Suprapubic skin (tissue), 4 donors: ENCODE data around the gene CROCC2. TPM values are rescaled to one million over a fixed set of nuclear protein-coding genes. Genes with fewer than 3 reads are reported as not detected.
"Not testable (repeated sequence)": the region's sequence is repeated elsewhere in the genome, so short reads cannot be mapped to it uniquely, and the experiment has no call there.

Experiments
- DNase-seq, 2 donors: peaks; one replicate each; pipeline ENCODE4 v3.0.0-alpha.2; 2019; ENCODE audit warnings: low spot score in 2 of 2
- H3K27ac ChIP-seq: fragments of 200-600 bp; sonication (generic); one replicate; pipeline ENCODE4 v1.5.1; 2019
- H3K27me3 ChIP-seq: fragments of 200-600 bp; sonication (generic); one replicate; pipeline ENCODE4 v1.5.1; 2019
- H3K36me3 ChIP-seq: fragments of 200-600 bp; sonication (generic); one replicate; pipeline ENCODE4 v1.5.1; 2019
- H3K4me1 ChIP-seq: fragments of 200-600 bp; sonication (generic); one replicate; pipeline ENCODE4 v1.5.1; 2019
- H3K4me3 ChIP-seq: fragments of 200-600 bp; sonication (generic); one replicate; pipeline ENCODE4 v1.5.1; 2019; ENCODE audit warnings: mild to moderate bottlenecking
- H3K9me3 ChIP-seq: fragments of 200-600 bp; sonication (generic); one replicate; pipeline ENCODE4 v1.5.1; 2019
- EP300 ChIP-seq: sonication (generic); formaldehyde crosslinking; IDR thresholded peaks from one replicate; pipeline ENCODE4 v1.6.1; 2017; ENCODE audit warnings: antibody characterized with exemption
- POLR2A ChIP-seq, 2 donors: fragments of 450-650 bp; IDR thresholded peaks; one replicate each; pipeline ENCODE4 v1.6.1; 2017; ENCODE audit warnings: antibody characterized with exemption in 2 of 2, mild to moderate bottlenecking in 2 of 2, moderate library complexity in 2 of 2
- POLR2AphosphoS5 ChIP-seq, 3 donors: sonication (generic); formaldehyde crosslinking; IDR thresholded peaks; one replicate each; pipeline ENCODE4 v1.6.1; 2017; ENCODE audit warnings: antibody characterized with exemption in 3 of 3
- WGBS: methylation state at CpG from one replicate; pipeline ENCODE4 v1.1.5; 2018; 5-methylcytosine and 5-hydroxymethylcytosine counted together
- total RNA-seq, 4 donors: library from RNA; depleted of rRNA; stranded (reverse); fragments of >200 nt; gene quantifications; one replicate each; pipeline ENCODE4 v1.1.0, GENCODE V29; 2016
- TF ChIP-seq, protein P1 (sequence below), 2 donors: fragments of 200-600 bp in 1 of 2; fragments of 450-650 bp in 1 of 2; sonication (generic) in 1 of 2; IDR thresholded peaks; one replicate each; pipeline ENCODE4 v1.5.1; 2016 to 2019; ENCODE audit warnings: antibody characterized with exemption in 2 of 2, mild to moderate bottlenecking in 1 of 2, moderate library complexity in 1 of 2

Gene CROCC2
- total RNA-seq, 4 donors from 2014 or later: not detected

DNA sequence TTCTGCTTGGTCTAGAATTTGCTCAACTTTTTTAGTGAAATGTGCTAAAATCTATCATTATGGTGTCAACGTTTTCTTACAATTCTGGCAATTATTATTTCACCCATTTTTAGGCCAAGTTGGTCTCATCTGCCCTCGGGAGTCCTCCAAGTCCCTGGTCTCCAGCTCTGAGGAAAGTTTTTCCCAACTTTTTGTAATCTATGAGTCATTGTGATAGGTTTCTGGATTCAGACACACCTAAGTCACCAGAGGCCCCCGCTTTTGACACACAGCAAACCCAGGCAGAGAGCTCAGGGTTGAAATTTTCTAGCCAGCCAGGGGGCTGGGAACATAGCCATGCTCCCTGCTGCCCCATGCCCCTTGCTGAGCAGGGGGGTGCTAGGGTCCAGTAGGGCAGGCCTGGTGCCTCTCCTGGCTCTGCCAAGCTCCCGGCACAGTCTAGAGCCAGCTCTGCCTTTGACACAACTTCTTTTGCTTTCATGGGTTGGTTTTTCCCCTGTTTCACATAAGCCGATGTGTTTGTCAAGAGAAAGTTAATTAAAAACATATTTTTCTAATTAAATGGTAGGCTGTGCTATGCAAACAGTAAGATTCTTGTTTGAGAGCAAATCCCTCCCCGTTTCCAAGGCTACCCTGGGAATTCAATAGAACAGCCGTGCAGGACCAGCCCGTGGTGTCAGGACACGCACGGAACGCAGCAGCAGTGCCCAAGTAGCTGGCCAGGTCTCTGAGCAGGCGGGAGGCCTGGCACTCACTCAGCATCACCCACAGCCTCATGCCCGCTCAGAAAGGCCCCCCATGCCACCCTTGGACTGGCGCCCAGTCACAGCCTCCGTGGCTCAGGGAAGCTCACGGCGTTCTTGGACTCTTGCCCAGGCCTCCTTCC, 66.7 kb downstream of the CROCC2 start:
- DNase-seq: peak in 1 of 2 donors; percentile 71
- TF ChIP-seq POLR2AphosphoS5 (IDR thresholded peaks at IDR 0.05): no peak
- TF ChIP-seq, protein P1, sequence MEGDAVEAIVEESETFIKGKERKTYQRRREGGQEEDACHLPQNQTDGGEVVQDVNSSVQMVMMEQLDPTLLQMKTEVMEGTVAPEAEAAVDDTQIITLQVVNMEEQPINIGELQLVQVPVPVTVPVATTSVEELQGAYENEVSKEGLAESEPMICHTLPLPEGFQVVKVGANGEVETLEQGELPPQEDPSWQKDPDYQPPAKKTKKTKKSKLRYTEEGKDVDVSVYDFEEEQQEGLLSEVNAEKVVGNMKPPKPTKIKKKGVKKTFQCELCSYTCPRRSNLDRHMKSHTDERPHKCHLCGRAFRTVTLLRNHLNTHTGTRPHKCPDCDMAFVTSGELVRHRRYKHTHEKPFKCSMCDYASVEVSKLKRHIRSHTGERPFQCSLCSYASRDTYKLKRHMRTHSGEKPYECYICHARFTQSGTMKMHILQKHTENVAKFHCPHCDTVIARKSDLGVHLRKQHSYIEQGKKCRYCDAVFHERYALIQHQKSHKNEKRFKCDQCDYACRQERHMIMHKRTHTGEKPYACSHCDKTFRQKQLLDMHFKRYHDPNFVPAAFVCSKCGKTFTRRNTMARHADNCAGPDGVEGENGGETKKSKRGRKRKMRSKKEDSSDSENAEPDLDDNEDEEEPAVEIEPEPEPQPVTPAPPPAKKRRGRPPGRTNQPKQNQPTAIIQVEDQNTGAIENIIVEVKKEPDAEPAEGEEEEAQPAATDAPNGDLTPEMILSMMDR (IDR thresholded peaks at IDR 0.05): no peak
- TF ChIP-seq EP300: no peak
- no peak for TF ChIP-seq POLR2A (IDR thresholded peaks at IDR 0.05)
- 28% methylated on average over 14 of the region's 17 CpGs for WGBS
- H3K4me1 ChIP-seq: peaks cover 22% of the 10 kb centered on the region
- no peaks in the 10 kb centered on the region for H3K36me3 ChIP-seq
- H3K27ac ChIP-seq: peak overlapping the region; percentile 74
- H3K27me3 ChIP-seq: peaks cover 19% of the 10 kb centered on the region
- H3K4me3 ChIP-seq: no peak overlapping the region
- no peaks in the 10 kb centered on the region for H3K9me3 ChIP-seq

DNA sequence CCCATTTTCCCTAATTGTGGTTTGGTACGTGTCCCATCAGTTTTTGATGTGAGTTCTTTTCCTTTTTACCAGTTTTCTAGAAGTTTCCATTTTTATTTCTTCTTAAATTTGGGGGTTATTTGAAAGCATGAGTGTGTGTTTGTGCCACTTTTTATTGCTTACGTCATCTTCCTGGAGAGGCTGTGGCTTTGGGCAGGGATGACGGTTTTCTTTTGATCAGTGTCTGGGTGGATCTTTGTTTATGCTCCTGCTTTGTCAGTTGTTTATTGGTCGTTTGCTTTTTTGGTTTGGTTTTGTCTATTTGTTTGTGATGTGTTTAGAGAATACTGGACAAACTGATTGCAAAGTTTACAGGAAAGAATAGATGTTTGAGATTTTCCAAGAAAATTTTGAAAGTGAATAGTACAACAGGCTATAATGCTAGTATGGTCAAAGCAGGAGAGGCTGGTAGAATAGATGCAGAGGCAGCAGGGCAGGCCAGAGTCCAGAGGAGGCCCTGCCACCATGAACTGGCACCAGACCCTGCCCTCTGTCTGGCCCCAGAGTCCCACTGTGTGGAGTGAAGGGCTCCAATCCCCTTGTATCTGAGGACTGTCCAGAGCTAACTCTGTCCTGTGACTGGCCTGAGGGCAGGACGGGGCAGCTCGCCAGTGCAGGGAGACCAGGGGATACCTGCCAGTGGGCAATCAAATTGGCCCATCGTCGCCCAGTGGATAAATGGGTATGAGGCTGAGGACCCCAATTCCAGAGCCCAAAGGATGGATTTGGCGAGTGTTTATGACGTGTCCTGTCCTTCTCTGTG, 68.8 kb downstream of the CROCC2 start:
- TF ChIP-seq EP300 (no peak), POLR2A (IDR thresholded peaks at IDR 0.05) (no peak), POLR2AphosphoS5 (IDR thresholded peaks at IDR 0.05) (no peak)
- TF ChIP-seq, protein P1 (IDR thresholded peaks at IDR 0.05): no peak
- no peak overlapping the region for H3K27ac ChIP-seq
- 73% methylated on average over 10 of the region's 10 CpGs for WGBS
- H3K27me3 ChIP-seq: peaks cover 19% of the 10 kb centered on the region
- H3K4me3 ChIP-seq: no peak overlapping the region
- H3K9me3 ChIP-seq: no peaks in the 10 kb centered on the region
- no peaks in the 10 kb centered on the region for H3K36me3 ChIP-seq
- no peak for DNase-seq
- H3K4me1 ChIP-seq: peaks cover 22% of the 10 kb centered on the region

DNA sequence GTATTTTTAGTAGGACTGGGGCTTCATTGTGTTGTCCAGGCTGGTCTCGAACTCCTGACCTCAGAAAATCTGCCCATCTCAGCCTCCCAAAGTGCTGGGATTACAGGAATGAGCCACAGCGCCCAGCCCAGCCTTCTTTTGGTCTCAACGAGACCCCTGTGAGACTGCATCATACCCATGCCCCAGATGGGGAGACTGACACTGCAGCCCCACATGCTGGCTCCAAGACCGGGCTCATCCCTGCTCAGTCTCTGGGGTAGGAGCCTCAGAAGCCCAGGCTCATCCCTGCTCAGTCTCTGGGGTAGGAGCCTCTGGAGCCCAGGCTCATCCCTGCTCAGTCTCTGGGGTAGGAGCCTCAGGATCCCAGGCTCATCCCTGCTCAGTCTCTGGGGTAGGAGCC, 69.8 kb downstream of the CROCC2 start:
- 95% methylated on average over 3 of the region's 4 CpGs for WGBS

DNA sequence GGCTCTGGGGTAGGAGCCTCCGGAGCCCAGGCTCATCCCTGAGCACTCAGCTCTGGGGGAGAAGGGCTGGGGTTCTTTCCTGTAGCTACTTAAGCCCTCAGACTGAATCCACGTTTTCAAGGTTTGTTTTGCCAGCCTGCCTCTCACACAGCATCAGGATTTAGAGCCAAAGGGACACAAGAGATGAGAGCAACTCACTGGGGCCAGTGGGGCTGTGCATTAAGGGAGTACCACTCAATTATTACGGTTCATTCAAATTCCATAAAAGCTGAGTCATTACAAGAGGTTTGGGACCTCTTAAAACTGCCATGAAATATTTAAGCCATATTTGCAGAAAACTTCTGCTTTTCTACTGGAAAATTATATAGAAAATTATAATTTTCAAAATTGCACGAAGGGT, 75.1 kb downstream of the CROCC2 start:
- no peak for DNase-seq
- Histone ChIP-seq H3K27ac (no peak overlapping the region), H3K9me3 (no peaks in the 10 kb centered on the region), H3K27me3 (peaks cover 17% of the 10 kb centered on the region), H3K4me1 (peaks cover 3% of the 10 kb centered on the region), H3K4me3 (no peak overlapping the region), H3K36me3 (no peaks in the 10 kb centered on the region)
- 48% methylated on average over 4 of the region's 4 CpGs for WGBS
- TF ChIP-seq POLR2A (IDR thresholded peaks at IDR 0.05) (no peak), EP300 (no peak), POLR2AphosphoS5 (IDR thresholded peaks at IDR 0.05) (no peak)

More for the DNA sequence above, 69.8 kb downstream of the CROCC2 start:
- not testable (repeated sequence) for DNase-seq, H3K36me3 ChIP-seq, H3K4me3 ChIP-seq, H3K9me3 ChIP-seq, H3K27ac ChIP-seq
- Histone ChIP-seq H3K4me1 (peaks cover 22% of the 10 kb centered on the region), H3K27me3 (peaks cover 19% of the 10 kb centered on the region)

DNA sequence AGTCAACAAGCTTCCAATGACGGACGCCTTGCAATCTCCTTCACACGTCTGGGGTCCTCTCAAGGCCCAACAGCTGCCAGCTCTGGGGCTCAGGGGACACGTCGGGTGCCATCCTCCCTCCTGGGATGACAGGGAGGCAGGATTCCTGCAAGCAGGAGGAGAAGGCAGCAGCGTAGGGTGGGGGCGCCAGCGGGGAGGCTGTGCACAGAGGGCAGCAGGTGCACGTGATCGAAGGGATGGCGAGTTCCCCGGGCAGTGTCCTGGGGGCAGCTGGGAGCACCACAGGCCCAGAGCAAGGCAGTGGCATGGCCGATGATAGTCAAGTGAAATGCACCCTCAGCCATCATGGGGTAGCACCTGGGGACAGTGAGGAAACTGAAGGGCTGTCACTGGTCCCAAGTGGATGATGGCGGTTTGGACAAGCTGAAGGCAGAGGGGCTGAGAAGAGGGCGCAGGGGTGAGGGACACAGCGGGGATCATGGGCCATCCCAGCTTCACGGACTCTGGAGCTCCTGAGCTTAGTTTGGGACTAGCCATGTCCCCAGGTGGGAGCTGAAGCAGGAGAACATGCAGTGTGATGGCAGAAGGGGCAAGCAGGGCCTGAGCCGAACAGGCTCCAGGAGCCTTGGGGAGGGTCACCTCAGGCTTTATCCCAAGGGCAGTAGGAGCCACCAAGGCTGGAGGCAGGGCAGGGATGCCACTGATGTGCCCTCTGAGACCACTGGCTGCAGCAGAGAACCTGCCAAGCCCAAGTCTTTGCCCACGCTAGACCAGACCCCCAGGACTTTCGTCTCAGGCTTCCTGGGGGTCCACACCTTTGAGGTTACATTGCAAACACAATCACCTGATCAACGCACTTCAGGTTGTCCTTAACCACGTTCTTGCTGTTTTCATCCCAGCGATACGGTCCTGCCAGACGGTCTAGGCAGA, 76.0 kb downstream of the CROCC2 start:
- TF ChIP-seq EP300: no peak
- no peak for TF ChIP-seq POLR2AphosphoS5 (IDR thresholded peaks at IDR 0.05)
- TF ChIP-seq, protein P1 (IDR thresholded peaks at IDR 0.05): no peak
- no peak for TF ChIP-seq POLR2A (IDR thresholded peaks at IDR 0.05)
- Histone ChIP-seq H3K27ac (no peak overlapping the region), H3K27me3 (peaks cover 17% of the 10 kb centered on the region), H3K9me3 (no peaks in the 10 kb centered on the region), H3K36me3 (no peaks in the 10 kb centered on the region), H3K4me1 (peaks cover 11% of the 10 kb centered on the region), H3K4me3 (no peak overlapping the region)
- peak; percentile 61 to 74 for DNase-seq
- 85% methylated on average over 22 of the region's 25 CpGs for WGBS
